ENCODE results near the gene MRPS10. TPM values are rescaled to one million over a fixed set of nuclear protein-coding genes. Genes with fewer than 3 reads are reported as not detected.

Gene MRPS10
- polyA plus RNA-seq, 3 donors = 9.2 to 33.0 (median 31.4) TPM

DNA sequence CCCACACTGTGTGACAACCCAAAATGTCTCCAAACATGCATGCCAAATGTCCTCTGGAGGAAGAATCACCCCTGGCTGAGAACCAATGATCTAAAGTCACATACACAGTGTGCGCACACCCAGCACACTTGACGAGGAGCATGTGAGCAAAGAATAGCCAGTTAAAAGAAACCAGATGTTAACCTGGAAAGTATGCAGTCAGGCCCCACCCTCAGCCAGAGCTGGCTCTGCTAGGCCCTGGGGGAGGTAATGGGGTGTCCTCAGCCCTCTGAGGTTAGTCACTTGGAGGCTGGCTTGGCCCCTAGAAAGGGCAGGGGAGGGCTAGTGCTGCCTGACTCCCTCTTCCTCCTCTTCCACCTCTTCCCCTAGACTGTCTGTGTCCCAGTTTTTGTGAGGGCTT lies 59.6 kb downstream of the MRPS10 start:
- Histone ChIP-seq H3K27ac (ENCODE audit: low read depth in 1 of 2, low read length in 2 of 2) (no peak overlapping the region), H4K20me1 (ENCODE audit: insufficient read depth, low read length) (no peaks in the 10 kb centered on the region), H3K36me3 (replicated peaks in 1 of 2; ENCODE audit: control insufficient read depth in 1 of 2, insufficient read depth in 2 of 2, low read length in 2 of 2) (no peaks in the 10 kb centered on the region), H3K9ac (ENCODE audit: insufficient read depth, low read length, poor library complexity, severe bottlenecking) (no peak overlapping the region), H3K79me2 (ENCODE audit: insufficient read depth, low read length) (no peaks in the 10 kb centered on the region), H3K9me3 (replicated peaks in 1 of 2; ENCODE audit: control insufficient read depth in 1 of 2, insufficient read depth in 1 of 2, low read length in 2 of 2) (no peaks in the 10 kb centered on the region), H3K4me2 (replicated peaks; ENCODE audit: extremely low read depth, low read length, poor library complexity, severe bottlenecking) (no peak overlapping the region), H3K27me3 (ENCODE audit: control insufficient read depth in 2 of 2, insufficient read depth in 2 of 2, low read length in 2 of 2) (no peaks in the 10 kb centered on the region), H2AFZ (ENCODE audit: insufficient read depth, low read depth, low read length, poor library complexity, severe bottlenecking) (no peak overlapping the region), H3K4me1 (ENCODE audit: control insufficient read depth in 1 of 2, insufficient read depth in 2 of 2, low read length in 2 of 2) (no peaks in the 10 kb centered on the region), H3K4me3 (replicated peaks in 1 of 3; ENCODE audit: low read depth in 2 of 3, low read length in 3 of 3) (no peak overlapping the region)
- peaks cover 0 to 2% (median 0%) of the 10 kb centered on the region in 7 donors for H3K9me3 Mint-ChIP-seq
- peaks cover 5% of the 10 kb centered on the region for H3K4me1 Mint-ChIP-seq
- H3K36me3 Mint-ChIP-seq = no peaks in the 10 kb centered on the region
- H3K4me3 Mint-ChIP-seq = no peak overlapping the region
- intact Hi-C loops (cut with micrococcal nuclease) = no loop called here
- peaks cover 2 to 9% (median 5%) of the 10 kb centered on the region in 3 donors for H3K27me3 Mint-ChIP-seq (ENCODE audit: low read depth in 3 of 3)
- no CpG with 5 or more reads among the region's 2 CpGs for WGBS (ENCODE audit: insufficient coverage)
- DNase-seq = no peak
- no peak overlapping the region for H3K27ac Mint-ChIP-seq
- TF ChIP-seq CTCF (IDR thresholded peaks at IDR 0.05) = no peak

Other genes with a start within 250 kb of the MRPS10 start
- gene TAF8, start 167.3 kb downstream of the MRPS10 start, polyA plus RNA-seq = 10 to 100 TPM; 13.1 to 24.7 (median 16.6) TPM
- gene C6orf132, start 75.2 kb downstream of the MRPS10 start, polyA plus RNA-seq = not detected
- gene GUCA1A, start 44.5 kb downstream of the MRPS10 start, polyA plus RNA-seq = not detected
- gene GUCA1B, start 22.9 kb downstream of the MRPS10 start, polyA plus RNA-seq = 1 to 10 TPM in 1 of 3 donors, under 1 TPM in 1, not detected in 1; 0.20 to 1.8 TPM
- 1 to 10 TPM in 2 of 3 donors, under 1 TPM in 1; 0.58 to 10.0 (median 2.0) TPM for gene TRERF1, start 234.1 kb upstream of the MRPS10 start, polyA plus RNA-seq